ENCODE results near the gene TNS2.

The TNS2 gene

GRCh38 chr12:53051881-53052412 lies 2.1 kb downstream of the TNS2 start:
- peaks cover 0 to 29% (median 19%) of the 10 kb centered on the region in 4 experiments for H3K4me1 ChIP-seq (ENCODE audit: control extremely low read depth in 1 of 4, control insufficient read depth in 4 of 4, insufficient read depth in 4 of 4, low read length in 3 of 4)
- H3K27me3 ChIP-seq (replicated peaks in 2 of 5; ENCODE audit: control insufficient read depth in 4 of 5, insufficient read depth in 5 of 5, low read length in 4 of 5), result no peaks in the 10 kb centered on the region
- H3K36me3 ChIP-seq (ENCODE audit: control insufficient read depth in 4 of 4, insufficient read depth in 4 of 4, low read length in 3 of 4), result no peaks in the 10 kb centered on the region
- H3K4me3 ChIP-seq (ENCODE audit: control insufficient read depth in 1 of 7, extremely low read depth in 1 of 7, insufficient read depth in 4 of 7, low read depth in 2 of 7, low read length in 6 of 7), result no peak overlapping the region
- H3K9me3 ChIP-seq (ENCODE audit: control extremely low read depth in 1 of 5, control insufficient read depth in 4 of 5, insufficient read depth in 2 of 5, low read depth in 1 of 5, low read length in 4 of 5), result no peaks in the 10 kb centered on the region
- H3K27ac ChIP-seq (ENCODE audit: insufficient read depth in 1 of 2, low read depth in 1 of 2, low read length in 2 of 2, poor library complexity in 1 of 2, severe bottlenecking in 2 of 2), result no peak overlapping the region
- ChIA-PET POLR2A (interaction anchor here (1.1 kb wide), 1 partner anchor 13 kb away, joined by 3 read pairs; no protein-coding TSS in a partner anchor), CTCF (interaction anchor here (0.9 to 1.7 kb wide), 7 partner anchors 8 to 52 kb away, joined by 3 to 9 read pairs (median 4); partner anchors contain the start of gene SOAT2)
- no peak for DNase-seq
- 91% methylated on average over 7 of the region's 7 CpGs for whole genome bisulfite sequencing (ENCODE audit: insufficient coverage)

- Histone ChIP-seq H3K9me3 (ENCODE audit: control extremely low read depth in 1 of 5, control insufficient read depth in 4 of 5, insufficient read depth in 2 of 5, low read depth in 1 of 5, low read length in 4 of 5) (no peaks in the 10 kb centered on the region), H3K4me3 (ENCODE audit: control insufficient read depth in 1 of 7, extremely low read depth in 1 of 7, insufficient read depth in 4 of 7, low read depth in 2 of 7, low read length in 6 of 7) (no peak overlapping the region), H3K27me3 (replicated peaks in 2 of 5; ENCODE audit: control insufficient read depth in 4 of 5, insufficient read depth in 5 of 5, low read length in 4 of 5) (no peaks in the 10 kb centered on the region), H3K4me1 (ENCODE audit: control extremely low read depth in 1 of 4, control insufficient read depth in 4 of 4, insufficient read depth in 4 of 4, low read length in 3 of 4) (peaks cover 0 to 27% (median 18%) of the 10 kb centered on the region in 4 experiments), H3K27ac (ENCODE audit: insufficient read depth in 1 of 2, low read depth in 1 of 2, low read length in 2 of 2, poor library complexity in 1 of 2, severe bottlenecking in 2 of 2) (no peak overlapping the region), H3K36me3 (ENCODE audit: control insufficient read depth in 4 of 4, insufficient read depth in 4 of 4, low read length in 3 of 4) (no peaks in the 10 kb centered on the region)
- WGBS (ENCODE audit: insufficient coverage), result 95% methylated on average over 3 of the region's 11 CpGs
- CTCF ChIA-PET, result interaction anchor here (1.2 to 4.1 kb wide), 7 partner anchors 8 to 51 kb away, joined by 4 to 19 read pairs (median 5); partner anchors contain the start of gene SOAT2
- DNase-seq, result no peak
- POLR2A ChIA-PET, result no interaction called here
These were observed 2.8 kb downstream of the TNS2 start for GRCh38 chr12:53052419-53053217.

- H3K9me3 ChIP-seq (ENCODE audit: control extremely low read depth in 1 of 5, control insufficient read depth in 4 of 5, insufficient read depth in 2 of 5, low read depth in 1 of 5, low read length in 4 of 5), result no peaks in the 10 kb centered on the region
- ChIA-PET CTCF (interaction anchor here (0.7 to 4.1 kb wide), 11 partner anchors 9 to 144 kb away, joined by 3 to 44 read pairs (median 4); partner anchors contain the start of gene SOAT2), POLR2A (interaction anchor here (0.8 kb wide), 1 partner anchor 46 kb away, joined by 3 read pairs; no protein-coding TSS in a partner anchor)
- H3K27me3 ChIP-seq (replicated peaks in 2 of 5; ENCODE audit: control insufficient read depth in 4 of 5, insufficient read depth in 5 of 5, low read length in 4 of 5), result no peaks in the 10 kb centered on the region
- H3K27ac ChIP-seq (ENCODE audit: insufficient read depth in 1 of 2, low read depth in 1 of 2, low read length in 2 of 2, poor library complexity in 1 of 2, severe bottlenecking in 2 of 2), result no peak overlapping the region
- H3K4me1 ChIP-seq (ENCODE audit: control extremely low read depth in 1 of 4, control insufficient read depth in 4 of 4, insufficient read depth in 4 of 4, low read length in 3 of 4), result peaks cover 0 to 21% (median 11%) of the 10 kb centered on the region in 4 experiments
- H3K4me3 ChIP-seq (ENCODE audit: control insufficient read depth in 1 of 7, extremely low read depth in 1 of 7, insufficient read depth in 4 of 7, low read depth in 2 of 7, low read length in 6 of 7), result peak overlapping the region; percentile 72 to 93 (median 79)
- peak; percentile 39 to 53 (median 47) for DNase-seq
- no peaks in the 10 kb centered on the region for H3K36me3 ChIP-seq (ENCODE audit: control insufficient read depth in 4 of 4, insufficient read depth in 4 of 4, low read length in 3 of 4)
- WGBS (ENCODE audit: insufficient coverage), result 90% methylated on average over 4 of the region's 16 CpGs
These were observed 3.6 kb downstream of the TNS2 start for GRCh38 chr12:53053218-53054111.

GRCh38 chr12:53054112-53054878 lies 4.4 kb downstream of the TNS2 start:
- CTCF ChIA-PET, result interaction anchor here (0.7 to 4.2 kb wide), 13 partner anchors 7 to 143 kb away, joined by 3 to 44 read pairs (median 4); partner anchors contain the start of gene SOAT2
- H3K9me3 ChIP-seq (ENCODE audit: control extremely low read depth in 1 of 5, control insufficient read depth in 4 of 5, insufficient read depth in 2 of 5, low read depth in 1 of 5, low read length in 4 of 5), result no peaks in the 10 kb centered on the region
- H3K4me3 ChIP-seq (ENCODE audit: control insufficient read depth in 1 of 7, extremely low read depth in 1 of 7, insufficient read depth in 4 of 7, low read depth in 2 of 7, low read length in 6 of 7), result peak overlapping the region; percentile 72 to 93 (median 79)
- peak; percentile 91 to 95 (median 94) for DNase-seq
- H3K4me1 ChIP-seq (ENCODE audit: control extremely low read depth in 1 of 4, control insufficient read depth in 4 of 4, insufficient read depth in 4 of 4, low read length in 3 of 4), result peaks cover 0 to 18% (median 10%) of the 10 kb centered on the region in 4 experiments
- WGBS (ENCODE audit: insufficient coverage), result 2% methylated on average over 40 of the region's 48 CpGs
- H3K27ac ChIP-seq (ENCODE audit: insufficient read depth in 1 of 2, low read depth in 1 of 2, low read length in 2 of 2, poor library complexity in 1 of 2, severe bottlenecking in 2 of 2), result peak overlapping the region in 1 of 2 experiments; percentile 25
- POLR2A ChIA-PET, result interaction anchor here (0.8 kb wide), 1 partner anchor 45 kb away, joined by 3 read pairs; no protein-coding TSS in a partner anchor
- H3K27me3 ChIP-seq (replicated peaks in 2 of 5; ENCODE audit: control insufficient read depth in 4 of 5, insufficient read depth in 5 of 5, low read length in 4 of 5), result no peaks in the 10 kb centered on the region
- H3K36me3 ChIP-seq (ENCODE audit: control insufficient read depth in 4 of 4, insufficient read depth in 4 of 4, low read length in 3 of 4), result no peaks in the 10 kb centered on the region

GRCh38 chr12:53055471-53056266 lies 5.8 kb downstream of the TNS2 start:
- over 99% methylated on average over 9 of the region's 15 CpGs for WGBS (ENCODE audit: insufficient coverage)
- H3K27ac ChIP-seq (ENCODE audit: insufficient read depth in 1 of 2, low read depth in 1 of 2, low read length in 2 of 2, poor library complexity in 1 of 2, severe bottlenecking in 2 of 2), result no peak overlapping the region
- H3K27me3 ChIP-seq (replicated peaks in 2 of 5; ENCODE audit: control insufficient read depth in 4 of 5, insufficient read depth in 5 of 5, low read length in 4 of 5), result no peaks in the 10 kb centered on the region
- no peaks in the 10 kb centered on the region for H3K9me3 ChIP-seq (ENCODE audit: control extremely low read depth in 1 of 5, control insufficient read depth in 4 of 5, insufficient read depth in 2 of 5, low read depth in 1 of 5, low read length in 4 of 5)
- no peak for DNase-seq
- H3K4me1 ChIP-seq (ENCODE audit: control extremely low read depth in 1 of 4, control insufficient read depth in 4 of 4, insufficient read depth in 4 of 4, low read length in 3 of 4), result peaks cover 0 to 12% (median 8%) of the 10 kb centered on the region in 4 experiments
- H3K4me3 ChIP-seq (ENCODE audit: control insufficient read depth in 1 of 7, extremely low read depth in 1 of 7, insufficient read depth in 4 of 7, low read depth in 2 of 7, low read length in 6 of 7), result no peak overlapping the region
- POLR2A ChIA-PET, result no interaction called here
- CTCF ChIA-PET, result interaction anchor here (1.0 to 4.2 kb wide), 6 partner anchors 9 to 47 kb away, joined by 3 to 44 read pairs (median 15); partner anchors contain the start of genes IGFBP6 and SOAT2
- no peaks in the 10 kb centered on the region for H3K36me3 ChIP-seq (ENCODE audit: control insufficient read depth in 4 of 4, insufficient read depth in 4 of 4, low read length in 3 of 4)
